Colonic mucosa (tissue), 4 donors: ENCODE data around the gene DDAH1. TPM values are rescaled to one million over a fixed set of nuclear protein-coding genes. Genes with fewer than 3 reads are reported as not detected.

Experiments used
- DNase-seq: peaks from one replicate; pipeline ENCODE4 v3.0.0-alpha.2; 2020
- H3K27ac ChIP-seq: fragments of 200-600 bp; one replicate; pipeline ENCODE4 v1.8.0; 2021
- H3K27me3 ChIP-seq: fragments of 200-600 bp; one replicate; pipeline ENCODE4 v1.8.0; 2021
- H3K36me3 ChIP-seq: fragments of 200-600 bp; one replicate; pipeline ENCODE4 v1.8.0; 2021
- H3K4me1 ChIP-seq: fragments of 200-600 bp; one replicate; pipeline ENCODE4 v1.8.0; 2021; ENCODE audit warnings: mild to moderate bottlenecking
- H3K4me3 ChIP-seq: fragments of 200-600 bp; one replicate; pipeline ENCODE4 v1.8.0; 2021
- H3K9ac ChIP-seq, 2 donors: one replicate each; pipeline ENCODE4 v1.7.0; 2013; ENCODE audit warnings: control low read depth in 2 of 2, low read depth in 2 of 2, low read length in 2 of 2
- H3K9me3 ChIP-seq: fragments of 200-600 bp; one replicate; pipeline ENCODE4 v1.8.0; 2021
- CTCF ChIP-seq: fragments of 200-600 bp; IDR thresholded peaks from one replicate; pipeline ENCODE4 v1.8.0; 2022; ENCODE audit warnings: antibody characterized with exemption, mild to moderate bottlenecking
- intact Hi-C: fragments of 100-400 bp; cut with DNase I; formaldehyde crosslinking; loops from one replicate; pipeline ENCODE4 v1.14.1; 2022
- total RNA-seq, 2 donors: library from RNA; stranded (reverse); fragmentation: NEBNext Ultra II Directional in 1 of 2; extraction: Animal tissue kit (Norgen Biotek cat#: 25700) in 1 of 2; gene quantifications; one replicate each; pipeline ENCODE4 v1.2.1, GENCODE V29; 2021
- donor health status: healthy.
- donor health status: DM: no; HTN: no; CAD: no.
- donor health status: DM: no; HTN: no; CAD: no.

Gene DDAH1
- total RNA-seq, 2 donors from 2014 or later = 130 to 144 TPM

GRCh38 chr1:85427331-85427730, 37.6 kb downstream of the DDAH1 start:
- no peak overlapping the region for H3K4me3 ChIP-seq
- intact Hi-C loops = no loop called here
- no peak for TF ChIP-seq CTCF
- H3K27me3 ChIP-seq = no peaks in the 10 kb centered on the region
- no peak overlapping the region for H3K27ac ChIP-seq
- no peaks in the 10 kb centered on the region for H3K9me3 ChIP-seq
- DNase-seq = no peak
- H3K36me3 ChIP-seq = no peaks in the 10 kb centered on the region
- H3K4me1 ChIP-seq = no peaks in the 10 kb centered on the region
- H3K9ac ChIP-seq = no peak overlapping the region

GRCh38 chr1:85421179-85421578, 43.8 kb downstream of the DDAH1 start:
- H3K9me3 ChIP-seq = no peaks in the 10 kb centered on the region
- H3K4me3 ChIP-seq = no peak overlapping the region
- no peaks in the 10 kb centered on the region for H3K27me3 ChIP-seq
- no peak overlapping the region for H3K27ac ChIP-seq
- no peaks in the 10 kb centered on the region for H3K4me1 ChIP-seq
- TF ChIP-seq CTCF = no peak
- intact Hi-C loops = no loop called here
- no peak overlapping the region for H3K9ac ChIP-seq
- H3K36me3 ChIP-seq = no peaks in the 10 kb centered on the region
- DNase-seq = no peak

GRCh38 chr1:85420199-85420598, 44.8 kb downstream of the DDAH1 start:
- intact Hi-C loops = no loop called here
- H3K9me3 ChIP-seq = no peaks in the 10 kb centered on the region
- no peak overlapping the region for H3K9ac ChIP-seq
- H3K36me3 ChIP-seq = no peaks in the 10 kb centered on the region
- H3K4me1 ChIP-seq = no peaks in the 10 kb centered on the region
- no peaks in the 10 kb centered on the region for H3K27me3 ChIP-seq
- DNase-seq = no peak
- no peak overlapping the region for H3K27ac ChIP-seq
- no peak for TF ChIP-seq CTCF
- H3K4me3 ChIP-seq = no peak overlapping the region

- no peak for DNase-seq
- H3K27ac ChIP-seq = no peak overlapping the region
- intact Hi-C loops = no loop called here
- H3K4me1 ChIP-seq = no peaks in the 10 kb centered on the region
- no peaks in the 10 kb centered on the region for H3K9me3 ChIP-seq
- no peak for TF ChIP-seq CTCF
- H3K4me3 ChIP-seq = no peak overlapping the region
- no peaks in the 10 kb centered on the region for H3K27me3 ChIP-seq
- H3K9ac ChIP-seq = no peak overlapping the region
- no peaks in the 10 kb centered on the region for H3K36me3 ChIP-seq
These were observed 47.1 kb downstream of the DDAH1 start for GRCh38 chr1:85417876-85418275.

- TF ChIP-seq CTCF = no peak
- no peak for DNase-seq
- no peak overlapping the region for H3K9ac ChIP-seq
- intact Hi-C loops = no loop called here
- no peaks in the 10 kb centered on the region for H3K9me3 ChIP-seq
- no peak overlapping the region for H3K4me3 ChIP-seq
- no peaks in the 10 kb centered on the region for H3K4me1 ChIP-seq
- H3K27ac ChIP-seq = no peak overlapping the region
- H3K36me3 ChIP-seq = no peaks in the 10 kb centered on the region
- no peaks in the 10 kb centered on the region for H3K27me3 ChIP-seq
These were observed 47.9 kb downstream of the DDAH1 start for GRCh38 chr1:85417017-85417416.

GRCh38 chr1:85413169-85413568, 51.8 kb downstream of the DDAH1 start:
- no peaks in the 10 kb centered on the region for H3K36me3 ChIP-seq
- no peak overlapping the region for H3K9ac ChIP-seq
- intact Hi-C loops = no loop called here
- H3K4me1 ChIP-seq = no peaks in the 10 kb centered on the region
- H3K27ac ChIP-seq = no peak overlapping the region
- no peaks in the 10 kb centered on the region for H3K27me3 ChIP-seq
- no peak for TF ChIP-seq CTCF
- no peak overlapping the region for H3K4me3 ChIP-seq
- no peak for DNase-seq
- no peaks in the 10 kb centered on the region for H3K9me3 ChIP-seq
